Stimulated activated naive CD8-positive, alpha-beta T cell treated with anti-CD3 and anti-CD28 coated beads, Interleukin-15, Interleukin-2, amounts not matched to agents 100 ng/mL and 50 ng/mL, for 24 hours (primary cell): ENCODE results near the gene TTC38.
"Not testable (repeated sequence)": the region's sequence is repeated elsewhere in the genome, so short reads cannot be mapped to it uniquely, and the experiment has no call there.

Source experiments
- H3K27ac Mint-ChIP-seq: one replicate; pipeline ENCODE4 v1.8.0; 2021; ENCODE audit warnings: mild to moderate bottlenecking, mixed read lengths
- H3K27me3 Mint-ChIP-seq: one replicate; pipeline ENCODE4 v1.8.0; 2021; ENCODE audit warnings: mixed read lengths
- H3K36me3 Mint-ChIP-seq: one replicate; pipeline ENCODE4 v1.8.0; 2021; ENCODE audit warnings: low read depth, mixed read lengths
- H3K4me1 Mint-ChIP-seq: one replicate; pipeline ENCODE4 v1.8.0; 2021; ENCODE audit warnings: low read depth, mixed read lengths
- H3K4me3 Mint-ChIP-seq: one replicate; pipeline ENCODE4 v1.8.0; 2021; ENCODE audit warnings: mild to moderate bottlenecking, mixed read lengths
- H3K9me3 Mint-ChIP-seq: one replicate; pipeline ENCODE4 v1.8.0; 2021; ENCODE audit warnings: mixed read lengths

The TTC38 gene

DNA sequence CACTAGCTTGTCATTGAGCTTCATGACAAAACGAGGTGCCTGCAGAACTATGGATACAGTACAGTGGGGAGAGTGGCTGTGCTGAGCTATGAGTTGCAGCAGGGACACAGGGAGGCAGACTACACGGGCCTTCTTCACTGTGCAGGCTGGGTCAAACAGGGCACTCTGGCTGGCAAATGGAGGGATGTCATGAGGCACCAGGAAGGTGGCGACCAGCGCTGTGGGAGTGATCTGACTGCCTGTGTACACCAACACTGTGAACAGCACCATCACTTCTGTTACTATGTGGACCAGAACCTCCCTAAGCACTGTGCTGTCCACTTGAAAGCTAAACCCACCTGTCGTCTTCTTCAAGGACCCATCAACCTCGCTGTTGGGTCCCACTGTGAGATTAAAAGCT, 7.8 kb upstream of the TTC38 start:
- Mint-ChIP-seq H3K36me3 (no peaks in the 10 kb centered on the region), H3K27me3 (peaks cover 48% of the 10 kb centered on the region), H3K4me1 (no peaks in the 10 kb centered on the region), H3K4me3 (no peak overlapping the region), H3K9me3 (no peaks in the 10 kb centered on the region), H3K27ac (no peak overlapping the region)

DNA sequence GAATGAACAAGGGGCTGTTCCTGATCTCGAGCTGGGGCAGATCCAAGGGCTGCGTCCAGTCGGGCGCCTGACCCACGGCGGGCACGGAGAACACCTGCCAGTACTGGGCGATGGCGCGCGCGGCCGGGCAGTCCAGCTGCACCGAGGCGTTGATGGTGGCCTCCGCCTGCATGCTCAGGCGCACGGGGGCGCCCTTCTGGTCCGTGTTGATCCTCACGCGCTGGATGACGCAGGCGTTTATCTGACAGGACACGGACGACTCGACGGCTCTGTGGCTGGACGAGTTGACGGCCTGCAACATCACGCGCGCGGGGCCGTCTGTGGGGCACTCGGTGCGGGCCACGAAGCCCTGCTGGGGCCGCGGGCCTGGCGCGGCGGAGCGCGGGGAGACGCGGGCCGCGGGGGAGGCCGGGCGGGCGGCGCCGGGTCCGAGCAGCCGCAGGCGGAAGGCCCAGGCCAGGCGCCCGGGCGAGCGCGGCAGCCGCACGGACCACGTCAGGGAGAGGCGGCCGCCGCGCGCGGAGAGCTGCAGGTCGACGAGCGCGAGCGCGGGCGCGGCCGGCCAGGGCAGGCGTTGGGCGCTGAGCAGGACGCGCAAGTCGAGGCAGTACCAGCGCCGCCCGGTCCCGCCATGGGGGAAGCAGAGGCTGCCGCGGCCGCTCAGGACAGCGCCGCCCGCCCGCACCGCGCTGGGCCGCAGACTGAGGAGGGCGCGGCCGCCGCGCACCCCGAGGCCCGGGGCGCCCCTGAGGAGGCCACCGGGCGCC, 5.2 kb upstream of the TTC38 start:
- no peak overlapping the region for H3K27ac Mint-ChIP-seq
- no peaks in the 10 kb centered on the region for H3K36me3 Mint-ChIP-seq
- H3K4me1 Mint-ChIP-seq: peaks cover 6% of the 10 kb centered on the region
- H3K27me3 Mint-ChIP-seq: peaks cover 65% of the 10 kb centered on the region
- H3K4me3 Mint-ChIP-seq: no peak overlapping the region
- peaks cover 5% of the 10 kb centered on the region for H3K9me3 Mint-ChIP-seq

DNA sequence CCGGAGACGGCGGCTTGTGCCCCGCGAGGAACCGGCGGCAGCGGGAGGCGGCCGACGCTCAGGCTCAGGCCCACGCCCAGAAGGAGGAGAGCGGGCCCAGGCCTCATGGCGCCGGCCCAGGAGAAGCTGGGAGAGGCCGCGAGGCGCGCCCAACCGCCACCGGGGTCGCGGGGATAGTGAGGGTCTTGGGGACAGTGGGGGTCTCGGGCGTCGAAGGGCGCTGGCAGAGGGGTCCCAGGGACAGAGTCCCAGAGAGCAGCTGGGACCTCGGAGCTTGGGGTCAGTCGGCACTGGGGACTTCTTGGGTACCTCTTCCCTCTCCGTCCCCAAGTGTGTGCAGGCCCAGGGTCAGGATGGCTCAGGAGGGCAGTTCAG, 4.6 kb upstream of the TTC38 start, which contains the start of gene PKDREJ:
Gene PKDREJ (minus strand): TSS at position 128 of the 375 bp plus-strand sequence. CDS start 21 bp downstream, at position 107.
- Mint-ChIP-seq H3K4me3 (peak within 1 kb of the TSS; percentile 50), H3K4me1 (peaks cover 8% of the 10 kb centered on the region), H3K27me3 (peaks cover 65% of the 10 kb centered on the region), H3K9me3 (peaks cover 5% of the 10 kb centered on the region), H3K36me3 (no peaks in the 10 kb centered on the region), H3K27ac (no peak within 1 kb of the TSS)

DNA sequence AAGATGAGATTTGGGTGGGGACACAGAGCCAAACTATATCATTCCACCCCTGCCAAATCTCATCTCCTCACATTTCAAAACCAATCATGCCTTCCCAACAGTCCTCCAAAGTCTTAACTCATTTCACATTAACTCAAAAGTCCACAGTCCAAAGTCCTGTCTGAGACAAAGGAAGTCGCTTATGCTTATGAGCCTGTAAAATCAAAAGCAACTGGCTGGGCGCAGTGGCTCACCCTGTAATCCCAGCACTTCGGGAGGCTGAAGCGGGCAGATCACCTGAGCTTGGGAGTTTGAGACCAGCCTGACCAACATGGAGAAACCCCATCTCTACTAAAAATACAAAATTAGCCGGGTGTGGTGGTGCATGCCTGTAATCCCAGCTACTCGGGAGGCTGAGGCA, 3.3 kb upstream of the TTC38 start:
- not testable (repeated sequence) for H3K36me3 Mint-ChIP-seq, H3K27ac Mint-ChIP-seq, H3K9me3 Mint-ChIP-seq, H3K4me3 Mint-ChIP-seq
- peaks cover 11% of the 10 kb centered on the region for H3K4me1 Mint-ChIP-seq
- peaks cover 54% of the 10 kb centered on the region for H3K27me3 Mint-ChIP-seq

DNA sequence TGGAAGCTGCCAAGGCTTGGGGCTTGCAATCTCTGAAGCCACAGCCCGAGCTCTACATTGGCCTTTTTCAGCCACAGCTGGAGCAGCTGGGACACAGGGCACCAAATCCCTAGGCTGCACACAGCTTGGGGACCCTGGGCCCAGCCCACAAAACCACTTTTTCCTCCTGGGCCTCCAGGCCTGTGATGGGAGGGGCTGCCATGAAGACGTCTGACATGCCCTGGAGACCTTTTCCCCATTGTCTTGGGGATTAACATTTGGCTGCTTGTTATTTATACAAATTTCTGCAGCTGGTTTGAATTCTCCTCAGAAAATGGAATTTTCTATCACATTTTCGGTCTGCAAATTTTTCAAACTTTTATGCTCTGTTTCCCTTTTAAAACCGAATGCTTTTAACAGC, 2.2 kb upstream of the TTC38 start:
- H3K36me3 Mint-ChIP-seq, H3K9me3 Mint-ChIP-seq, H3K27ac Mint-ChIP-seq, H3K4me3 Mint-ChIP-seq: not testable (repeated sequence)
- H3K27me3 Mint-ChIP-seq: peaks cover 45% of the 10 kb centered on the region
- peaks cover 11% of the 10 kb centered on the region for H3K4me1 Mint-ChIP-seq

DNA sequence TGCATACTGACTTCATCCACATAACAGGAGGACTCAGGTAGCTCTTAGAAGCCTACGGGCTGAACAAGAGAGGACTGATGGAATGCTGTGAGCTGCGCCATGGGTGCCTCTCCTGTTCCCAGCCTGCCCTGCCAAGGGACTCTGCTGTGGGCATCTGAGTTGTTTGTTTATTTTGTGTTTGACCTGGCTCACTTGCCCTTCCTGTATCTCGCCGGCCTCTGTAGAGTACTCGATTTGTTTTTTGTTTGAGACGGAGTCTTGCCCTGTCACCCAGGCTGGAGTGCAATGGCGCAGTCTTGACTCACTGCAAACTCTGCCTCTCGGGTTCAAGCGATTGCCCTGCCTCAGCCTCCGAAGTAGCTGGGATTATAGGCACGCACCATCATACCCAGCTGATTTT, 1.8 kb downstream of the TTC38 start:
- Mint-ChIP-seq H3K4me1 (peaks cover 11% of the 10 kb centered on the region), H3K27ac (no peak overlapping the region), H3K4me3 (no peak overlapping the region), H3K27me3 (peaks cover 17% of the 10 kb centered on the region), H3K36me3 (no peaks in the 10 kb centered on the region), H3K9me3 (peaks cover 5% of the 10 kb centered on the region)

DNA sequence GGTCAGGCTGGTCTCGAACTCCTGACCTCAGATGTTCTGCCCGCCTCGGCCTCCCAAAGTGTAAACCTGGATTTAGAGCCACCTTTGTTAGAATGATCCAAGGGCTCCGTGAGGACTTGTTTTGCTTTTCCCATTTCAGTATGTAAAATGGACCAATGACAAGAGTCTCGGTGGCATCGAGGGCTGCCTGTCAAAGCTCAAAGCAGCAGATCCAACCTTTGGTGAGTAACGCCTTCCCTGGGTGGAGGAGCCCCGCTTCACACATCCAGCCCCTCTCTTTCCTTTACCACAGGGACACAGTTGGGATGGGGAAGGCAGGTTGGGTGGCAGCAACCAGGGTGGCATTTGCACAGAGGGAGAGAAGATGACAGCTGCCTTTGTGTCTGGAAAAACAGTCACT, 4.4 kb downstream of the TTC38 start:
- Mint-ChIP-seq H3K4me1 (peaks cover 10% of the 10 kb centered on the region), H3K9me3 (no peaks in the 10 kb centered on the region), H3K27ac (no peak overlapping the region), H3K27me3 (peaks cover 3% of the 10 kb centered on the region), H3K4me3 (no peak overlapping the region), H3K36me3 (peaks cover 15% of the 10 kb centered on the region)

DNA sequence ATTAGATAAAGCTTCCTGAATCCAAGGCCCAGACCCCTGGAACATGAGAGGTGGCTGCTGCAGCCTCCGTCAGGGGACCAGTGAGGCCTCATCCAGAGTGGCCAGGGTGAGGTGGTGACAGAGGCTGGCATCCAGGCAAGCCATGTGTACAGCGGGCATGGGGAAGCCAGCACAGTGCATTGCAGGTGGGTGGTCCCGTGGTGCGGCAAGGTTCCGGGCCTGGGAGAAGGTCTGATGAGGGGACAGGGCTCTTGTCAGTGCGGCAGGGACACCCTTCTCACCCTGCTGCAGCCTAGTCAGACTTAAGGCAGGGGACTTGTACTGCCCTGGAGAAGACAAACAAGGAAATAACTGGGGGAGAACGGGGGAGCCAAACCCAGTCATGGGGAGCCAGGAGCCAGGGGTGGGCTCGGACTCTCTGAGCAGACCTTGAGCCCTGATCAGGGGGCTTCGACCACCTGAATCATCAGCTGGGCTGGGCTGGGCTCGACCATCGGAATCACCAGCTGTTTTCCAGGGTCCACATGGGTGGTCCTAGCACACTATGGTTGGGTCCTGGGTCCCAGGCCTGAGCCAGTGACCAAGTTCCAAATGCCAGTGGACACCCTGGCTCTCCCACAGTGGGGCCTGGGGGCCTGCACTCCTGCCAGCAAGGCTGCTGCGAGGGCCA, 5.1 kb downstream of the TTC38 start:
- H3K4me1 Mint-ChIP-seq: peaks cover 5% of the 10 kb centered on the region
- H3K27ac Mint-ChIP-seq: no peak overlapping the region
- no peak overlapping the region for H3K4me3 Mint-ChIP-seq
- H3K27me3 Mint-ChIP-seq: no peaks in the 10 kb centered on the region
- H3K36me3 Mint-ChIP-seq: peaks cover 15% of the 10 kb centered on the region
- H3K9me3 Mint-ChIP-seq: no peaks in the 10 kb centered on the region

DNA sequence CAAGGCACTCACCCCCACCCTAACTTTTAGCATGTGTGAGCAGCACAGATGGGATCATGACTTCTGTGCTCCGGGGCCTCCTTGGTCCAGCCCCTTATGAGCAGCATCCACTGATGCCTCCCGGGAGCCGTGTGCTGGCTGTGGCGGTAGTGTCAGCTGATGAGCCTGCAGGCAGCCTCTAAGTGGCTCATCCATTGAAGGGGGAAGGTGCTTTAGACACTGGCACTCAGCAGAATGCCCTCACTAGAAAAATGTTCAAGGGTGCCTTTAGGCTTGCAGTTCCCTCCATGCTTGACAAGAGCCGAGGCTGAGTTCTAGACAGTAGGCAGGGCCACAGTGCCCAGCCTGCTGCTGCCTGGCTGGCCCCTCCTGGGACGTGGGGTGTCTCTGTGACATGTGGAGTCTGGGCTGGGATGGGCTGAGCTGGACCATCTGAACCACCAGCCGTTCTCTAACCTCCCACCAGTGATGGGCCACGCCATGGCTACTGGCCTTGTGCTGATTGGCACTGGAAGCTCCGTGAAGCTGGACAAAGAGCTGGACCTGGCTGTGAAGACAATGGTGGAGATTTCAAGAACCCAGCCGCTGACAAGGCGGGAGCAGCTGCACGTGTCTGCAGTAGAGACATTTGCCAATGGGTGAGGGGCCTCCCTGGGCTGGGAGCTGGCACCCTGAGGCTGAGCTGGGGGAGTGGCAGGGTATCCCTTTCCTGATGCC, 5.8 kb downstream of the TTC38 start:
- Mint-ChIP-seq H3K27ac (no peak overlapping the region), H3K36me3 (peaks cover 15% of the 10 kb centered on the region), H3K9me3 (no peaks in the 10 kb centered on the region), H3K27me3 (no peaks in the 10 kb centered on the region), H3K4me1 (no peaks in the 10 kb centered on the region), H3K4me3 (no peak overlapping the region)

DNA sequence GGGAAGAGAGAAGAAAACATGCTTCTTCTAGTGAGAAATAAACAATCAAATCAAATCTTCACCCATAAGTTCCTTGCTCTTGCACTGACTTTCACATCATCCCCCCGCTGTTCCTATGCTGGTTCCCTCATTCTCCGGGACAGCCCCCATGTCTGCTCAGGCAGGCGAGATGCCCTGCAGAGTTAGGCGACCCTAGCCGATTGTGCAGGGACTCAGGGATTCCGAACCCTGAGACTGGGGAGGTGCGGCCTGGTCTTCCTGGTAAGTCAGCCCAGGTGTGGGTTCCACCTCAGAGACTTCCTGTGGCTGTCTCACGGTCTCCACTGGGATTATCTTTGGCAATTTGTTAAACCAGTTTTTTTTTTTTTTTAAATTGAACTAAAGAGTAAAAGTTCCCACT, 6.6 kb downstream of the TTC38 start:
- Mint-ChIP-seq H3K4me3 (no peak overlapping the region), H3K4me1 (no peaks in the 10 kb centered on the region), H3K27ac (no peak overlapping the region), H3K36me3 (peaks cover 15% of the 10 kb centered on the region), H3K27me3 (no peaks in the 10 kb centered on the region), H3K9me3 (no peaks in the 10 kb centered on the region)

DNA sequence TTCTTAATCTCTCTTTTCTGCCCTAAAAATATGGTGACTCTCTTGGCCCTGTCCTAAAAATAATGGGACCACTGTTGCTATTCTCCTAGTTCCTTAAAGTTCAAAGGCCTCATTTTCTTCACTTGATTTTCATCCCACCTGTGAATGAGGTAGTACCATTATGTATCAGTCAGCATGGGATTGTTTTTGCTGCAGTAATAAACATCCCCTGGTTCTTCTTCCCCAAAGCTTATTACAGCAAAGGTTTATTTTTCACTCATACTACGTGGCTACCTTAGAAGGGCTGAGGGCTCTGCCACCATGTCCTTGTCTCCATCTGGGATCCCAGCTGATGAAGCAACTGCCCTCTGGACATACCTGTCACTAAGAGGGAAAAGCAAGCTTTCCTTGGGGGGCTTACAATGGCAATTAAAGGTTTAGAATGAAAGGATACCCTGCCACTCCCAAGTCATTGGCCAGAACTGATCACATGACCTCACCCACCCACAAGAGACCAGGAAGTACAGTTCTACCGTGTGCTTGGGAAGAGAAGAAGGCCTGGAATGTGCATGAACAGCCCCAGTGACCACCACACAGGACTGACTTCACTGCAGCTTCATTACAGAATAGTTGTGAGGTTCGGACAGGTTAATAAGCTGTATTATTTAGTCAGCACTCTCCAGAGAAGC, 7.8 kb downstream of the TTC38 start:
- no peak overlapping the region for H3K4me3 Mint-ChIP-seq
- H3K36me3 Mint-ChIP-seq: peaks cover 15% of the 10 kb centered on the region
- no peaks in the 10 kb centered on the region for H3K4me1 Mint-ChIP-seq
- H3K9me3 Mint-ChIP-seq: no peaks in the 10 kb centered on the region
- H3K27ac Mint-ChIP-seq: no peak overlapping the region
- no peaks in the 10 kb centered on the region for H3K27me3 Mint-ChIP-seq

DNA sequence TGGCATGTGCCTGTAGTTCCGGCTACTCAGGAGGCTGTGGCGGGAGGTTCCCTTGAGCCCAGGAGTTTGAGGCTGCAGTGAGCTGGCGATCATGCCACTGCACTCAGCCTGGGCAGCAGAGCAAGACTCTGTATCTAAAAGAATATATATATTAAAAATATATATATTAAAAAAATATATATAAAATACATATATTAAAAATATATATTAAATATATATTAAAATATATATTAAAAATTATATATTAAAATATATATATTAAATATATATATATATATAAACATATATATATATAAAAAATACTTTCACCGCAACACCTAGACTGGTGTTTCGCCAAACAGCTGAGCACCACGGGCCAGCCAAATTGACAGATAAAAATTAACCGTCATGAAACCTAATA, 8.8 kb downstream of the TTC38 start:
- Mint-ChIP-seq H3K27ac (no peak overlapping the region), H3K27me3 (no peaks in the 10 kb centered on the region), H3K9me3 (no peaks in the 10 kb centered on the region), H3K4me3 (no peak overlapping the region), H3K36me3 (peaks cover 15% of the 10 kb centered on the region), H3K4me1 (no peaks in the 10 kb centered on the region)

DNA sequence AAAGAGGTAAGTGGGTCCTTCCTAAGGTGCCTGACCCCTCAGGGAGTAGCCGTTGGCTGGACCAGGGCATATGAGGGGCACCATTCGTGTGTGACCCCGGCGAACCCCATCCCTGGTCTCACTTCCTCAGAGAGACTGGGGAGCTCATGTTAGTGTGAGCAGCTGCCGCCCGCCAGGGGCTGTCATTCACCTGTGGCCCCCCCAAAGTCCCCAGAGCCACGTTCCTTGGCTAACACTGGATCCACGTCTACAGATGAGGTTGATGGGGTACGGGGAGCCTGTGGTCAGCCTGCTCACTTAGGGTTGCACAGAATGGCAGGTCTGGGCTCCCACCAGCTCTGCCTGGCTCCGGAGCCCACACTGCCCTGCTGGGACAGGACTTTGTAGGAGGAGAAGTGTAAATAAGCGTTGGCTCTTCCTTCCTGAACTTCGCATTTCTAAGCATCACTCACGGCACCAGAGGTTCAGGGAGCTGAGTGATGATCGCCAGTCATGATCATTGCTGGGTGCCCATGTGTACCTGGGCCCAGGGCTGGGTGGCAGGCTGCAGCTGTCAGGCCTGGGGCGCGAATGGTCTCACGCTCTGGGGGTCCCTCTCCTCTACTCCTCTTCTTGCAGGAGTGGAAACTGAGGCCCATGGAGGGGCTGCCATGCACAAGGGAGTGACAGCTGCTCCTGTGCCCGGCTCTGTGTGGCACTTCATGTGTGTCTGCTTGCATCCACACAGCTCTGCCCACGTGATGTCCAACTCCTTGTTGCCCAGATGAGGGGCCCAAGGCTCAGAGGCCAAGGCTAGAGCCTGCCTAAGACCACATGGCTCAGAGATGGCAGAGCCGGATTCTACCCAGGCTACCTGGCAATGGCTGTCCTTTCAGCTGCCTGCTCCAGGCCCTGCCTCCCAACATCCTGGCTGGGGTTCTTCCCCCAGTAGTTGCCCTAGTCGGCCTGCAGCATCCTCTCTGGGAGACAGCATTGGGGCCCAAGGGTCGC, 11.1 kb downstream of the TTC38 start:
- no peaks in the 10 kb centered on the region for H3K9me3 Mint-ChIP-seq
- peaks cover 19% of the 10 kb centered on the region for H3K36me3 Mint-ChIP-seq
- no peak overlapping the region for H3K27ac Mint-ChIP-seq
- H3K27me3 Mint-ChIP-seq: no peaks in the 10 kb centered on the region
- H3K4me3 Mint-ChIP-seq: no peak overlapping the region
- no peaks in the 10 kb centered on the region for H3K4me1 Mint-ChIP-seq
